ENCODE data around the gene CYS1. TPM values are rescaled to one million over a fixed set of nuclear protein-coding genes. Genes with fewer than 3 reads are reported as not detected.

CYS1 gene
- total and polyA plus RNA-seq, 5 experiments from 2014 or later, result not detected

DNA sequence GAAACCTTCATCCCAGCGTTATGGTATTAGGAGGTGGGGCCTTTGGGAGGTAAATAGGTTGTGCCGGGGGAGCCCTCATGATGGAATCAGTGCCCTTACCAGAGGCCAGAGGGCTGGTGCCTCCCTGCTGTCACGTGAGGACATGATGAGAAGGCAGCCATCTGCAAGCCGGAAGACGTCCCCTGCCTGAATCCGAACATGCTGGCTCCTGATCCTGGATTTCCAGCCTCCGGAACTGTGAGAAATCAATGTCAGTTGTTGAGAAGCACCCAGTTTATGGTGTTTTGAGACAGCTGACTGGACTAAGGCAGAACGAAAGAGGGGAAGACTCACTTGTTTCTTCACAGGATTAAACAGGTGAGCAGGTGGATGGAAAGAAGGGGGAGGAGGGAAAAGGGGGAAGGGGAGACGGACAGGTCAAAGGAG is 49.9 kb downstream of the CYS1 start:
- H3K27me3 Mint-ChIP-seq, result no peaks in the 10 kb centered on the region
- H3K36me3 Mint-ChIP-seq, result no peaks in the 10 kb centered on the region
- no peaks in the 10 kb centered on the region for H3K9me3 Mint-ChIP-seq
- DNase-seq, result no peak
- ATAC-seq, result no peak
- POLR2A ChIA-PET, result interaction anchor here (6.1 kb wide), 1 partner anchor 13 kb away, joined by 53 read pairs; the partner anchor contains the start of gene KLF11
- peak overlapping the region in 2 of 10 donors; percentile 67 to 92 for H3K27ac Mint-ChIP-seq
- peak overlapping the region in 2 of 10 donors; percentile 71 to 76 for H3K4me3 Mint-ChIP-seq
- peaks cover 18 to 61% (median 31%) of the 10 kb centered on the region in 4 donors for H3K4me1 Mint-ChIP-seq

- H3K27ac Mint-ChIP-seq, result peak overlapping the region in 9 of 10 donors; percentile 5 to 92 (median 67)
- peak overlapping the region; percentile 40 to 83 (median 68) for H3K4me3 Mint-ChIP-seq
- no peak for DNase-seq
- no peaks in the 10 kb centered on the region for H3K27me3 Mint-ChIP-seq
- H3K36me3 Mint-ChIP-seq, result no peaks in the 10 kb centered on the region
- H3K9me3 Mint-ChIP-seq, result no peaks in the 10 kb centered on the region
- H3K4me1 Mint-ChIP-seq, result peaks cover 19 to 58% (median 31%) of the 10 kb centered on the region in 4 donors
- ATAC-seq, result no peak
- POLR2A ChIA-PET, result interaction anchor here (1.0 to 6.1 kb wide), 3 partner anchors 13 to 44 kb away, joined by 3 to 53 read pairs (median 10); partner anchors contain the start of gene KLF11
Measured at GRCh38 chr2:10029875-10030223, 50.4 kb downstream of the CYS1 start.

GRCh38 chr2:10028988-10029874 is 51.0 kb downstream of the CYS1 start:
- Mint-ChIP-seq H3K4me3 (peak overlapping the region; percentile 40 to 83 (median 64)), H3K27ac (peak overlapping the region in 9 of 10 donors; percentile 53 to 92 (median 74)), H3K36me3 (no peaks in the 10 kb centered on the region), H3K4me1 (peaks cover 19 to 52% (median 31%) of the 10 kb centered on the region in 4 donors), H3K27me3 (no peaks in the 10 kb centered on the region), H3K9me3 (no peaks in the 10 kb centered on the region)
- ATAC-seq (peak; percentile 93 to 97), DNase-seq (peak in 8 of 10 donors; percentile 18 to 79 (median 46))
- POLR2A ChIA-PET, result interaction anchor here (0.6 to 6.1 kb wide), 6 partner anchors 9 to 1692 kb away, joined by 3 to 53 read pairs (median 6); partner anchors contain the start of gene KLF11

- Mint-ChIP-seq H3K4me3 (peak overlapping the region in 7 of 10 donors; percentile 4 to 83 (median 71)), H3K4me1 (peaks cover 19 to 48% (median 31%) of the 10 kb centered on the region in 4 donors), H3K9me3 (no peaks in the 10 kb centered on the region), H3K27ac (peak overlapping the region; percentile 32 to 92 (median 55)), H3K36me3 (no peaks in the 10 kb centered on the region), H3K27me3 (no peaks in the 10 kb centered on the region)
- DNase-seq (peak in 1 of 10 donors; percentile 56), ATAC-seq (no peak)
- POLR2A ChIA-PET, result interaction anchor here (0.6 to 6.1 kb wide), 5 partner anchors 9 to 1691 kb away, joined by 3 to 53 read pairs (median 6); partner anchors contain the start of gene KLF11
Measured at GRCh38 chr2:10028407-10028987, 51.7 kb downstream of the CYS1 start.

DNA sequence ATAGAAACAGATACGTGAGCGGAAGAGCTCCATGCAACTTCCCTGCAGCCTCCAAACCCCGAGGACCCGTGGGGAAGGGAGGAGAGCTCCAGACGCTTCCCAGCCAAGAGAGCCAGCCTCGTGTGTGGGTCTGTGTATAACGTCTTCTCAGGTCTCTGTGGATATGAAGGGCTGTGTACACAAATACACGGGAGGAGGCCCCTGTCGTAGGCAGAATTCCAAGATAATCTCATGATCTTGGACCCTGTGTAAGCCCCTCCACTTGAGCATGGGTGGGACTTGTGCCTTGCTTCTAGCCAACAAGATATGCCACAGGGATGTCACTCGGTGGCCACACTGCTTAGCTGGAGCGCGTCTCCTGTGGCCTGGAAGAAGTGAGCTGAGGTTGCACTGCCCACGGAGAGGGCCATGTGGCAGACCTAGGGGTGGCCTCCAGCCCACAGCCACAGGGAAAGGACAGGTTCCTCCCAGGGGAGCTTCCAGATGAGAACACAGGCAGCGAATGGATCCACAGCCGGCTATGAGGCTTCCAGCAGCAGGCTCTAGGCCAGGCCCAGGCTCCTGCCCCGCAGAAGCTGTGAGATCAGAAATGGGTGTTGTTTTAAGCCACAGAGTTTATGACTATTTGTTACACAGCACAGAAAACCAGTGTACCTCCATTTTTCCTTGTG is 52.4 kb downstream of the CYS1 start:
- DNase-seq (no peak), ATAC-seq (no peak)
- Mint-ChIP-seq H3K27ac (peak overlapping the region in 7 of 10 donors; percentile 43 to 71 (median 53)), H3K27me3 (no peaks in the 10 kb centered on the region), H3K4me1 (peaks cover 19 to 47% (median 31%) of the 10 kb centered on the region in 4 donors), H3K4me3 (peak overlapping the region in 1 of 10 donors; percentile 41), H3K36me3 (no peaks in the 10 kb centered on the region), H3K9me3 (no peaks in the 10 kb centered on the region)
- POLR2A ChIA-PET, result interaction anchor here (1.7 to 6.1 kb wide), 3 partner anchors 16 to 44 kb away, joined by 6 to 53 read pairs (median 10); partner anchors contain the start of gene KLF11

- peak overlapping the region in 1 of 10 donors; percentile 18 for H3K4me3 Mint-ChIP-seq
- POLR2A ChIA-PET, result interaction anchor here (2.2 to 6.1 kb wide), 2 partner anchors 16 to 43 kb away, joined by 6 to 53 read pairs; partner anchors contain the start of gene KLF11
- H3K36me3 Mint-ChIP-seq, result no peaks in the 10 kb centered on the region
Measured at GRCh38 chr2:10026940-10027569, 53.2 kb downstream of the CYS1 start.

GRCh38 chr2:10022966-10023662 is 57.1 kb downstream of the CYS1 start:
- Mint-ChIP-seq H3K27me3 (peaks cover 0 to 2% (median 0%) of the 10 kb centered on the region in 5 donors), H3K9me3 (no peaks in the 10 kb centered on the region), H3K36me3 (no peaks in the 10 kb centered on the region), H3K4me3 (no peak overlapping the region), H3K4me1 (peaks cover under 1 to 13% (median 6%) of the 10 kb centered on the region in 4 donors), H3K27ac (peak overlapping the region in 3 of 10 donors; percentile 4 to 53 (median 18))
- ATAC-seq, result no peak
- peak in 1 of 10 donors; percentile 43 for DNase-seq
- POLR2A ChIA-PET, result no interaction called here

More at GRCh38 chr2:10026940-10027569, 53.2 kb downstream of the CYS1 start:
- Mint-ChIP-seq H3K9me3 (no peaks in the 10 kb centered on the region), H3K27me3 (no peaks in the 10 kb centered on the region), H3K4me1 (peaks cover 19 to 47% (median 31%) of the 10 kb centered on the region in 4 donors), H3K27ac (peak overlapping the region in 5 of 10 donors; percentile 29 to 71 (median 53))
- ATAC-seq (no peak), DNase-seq (peak in 1 of 10 donors; percentile 14)

DNA sequence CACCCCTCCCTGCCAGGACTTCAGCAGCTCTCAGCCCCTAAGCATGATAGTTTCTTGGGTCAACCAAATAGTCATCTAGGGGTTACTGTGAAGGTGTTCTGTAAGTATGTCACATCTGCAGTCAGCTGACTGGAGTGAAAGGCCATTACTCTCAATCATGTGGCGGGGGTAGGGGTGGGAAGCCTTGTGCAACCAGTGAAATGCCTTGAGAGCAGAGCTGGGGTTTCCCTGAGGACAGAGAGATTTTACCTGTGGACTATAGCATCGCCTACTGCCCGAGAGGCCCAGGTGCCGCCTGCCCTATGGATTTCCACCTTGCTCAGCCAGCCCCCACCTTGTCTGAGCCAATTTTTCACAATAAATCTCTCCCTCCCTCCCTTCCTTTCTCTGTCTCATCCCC is 57.8 kb downstream of the CYS1 start:
- Mint-ChIP-seq H3K27ac (peak overlapping the region in 2 of 10 donors; percentile 18 to 53), H3K36me3 (peaks cover 0 to 1% (median 0%) of the 10 kb centered on the region in 3 donors), H3K27me3 (peaks cover 0 to 2% (median 0%) of the 10 kb centered on the region in 5 donors), H3K4me3 (no peak overlapping the region), H3K9me3 (peaks cover 0 to 4% (median 2%) of the 10 kb centered on the region in 9 donors), H3K4me1 (peaks cover 0 to 8% (median 4%) of the 10 kb centered on the region in 4 donors)
- POLR2A ChIA-PET, result no interaction called here
- ATAC-seq (no peak), DNase-seq (no peak)

GRCh38 chr2:10022041-10022421 is 58.2 kb downstream of the CYS1 start:
- H3K27ac Mint-ChIP-seq, result no peak overlapping the region
- H3K27me3 Mint-ChIP-seq, result peaks cover 0 to 2% (median 0%) of the 10 kb centered on the region in 5 donors
- H3K36me3 Mint-ChIP-seq, result peaks cover 0 to 6% (median 0%) of the 10 kb centered on the region in 3 donors
- ATAC-seq, result no peak
- H3K9me3 Mint-ChIP-seq, result peaks cover 0 to 8% (median 4%) of the 10 kb centered on the region in 9 donors
- no peak overlapping the region for H3K4me3 Mint-ChIP-seq
- DNase-seq, result peak in 1 of 10 donors; percentile 44
- peaks cover 0 to 6% (median 2%) of the 10 kb centered on the region in 4 donors for H3K4me1 Mint-ChIP-seq
- POLR2A ChIA-PET, result no interaction called here

DNA sequence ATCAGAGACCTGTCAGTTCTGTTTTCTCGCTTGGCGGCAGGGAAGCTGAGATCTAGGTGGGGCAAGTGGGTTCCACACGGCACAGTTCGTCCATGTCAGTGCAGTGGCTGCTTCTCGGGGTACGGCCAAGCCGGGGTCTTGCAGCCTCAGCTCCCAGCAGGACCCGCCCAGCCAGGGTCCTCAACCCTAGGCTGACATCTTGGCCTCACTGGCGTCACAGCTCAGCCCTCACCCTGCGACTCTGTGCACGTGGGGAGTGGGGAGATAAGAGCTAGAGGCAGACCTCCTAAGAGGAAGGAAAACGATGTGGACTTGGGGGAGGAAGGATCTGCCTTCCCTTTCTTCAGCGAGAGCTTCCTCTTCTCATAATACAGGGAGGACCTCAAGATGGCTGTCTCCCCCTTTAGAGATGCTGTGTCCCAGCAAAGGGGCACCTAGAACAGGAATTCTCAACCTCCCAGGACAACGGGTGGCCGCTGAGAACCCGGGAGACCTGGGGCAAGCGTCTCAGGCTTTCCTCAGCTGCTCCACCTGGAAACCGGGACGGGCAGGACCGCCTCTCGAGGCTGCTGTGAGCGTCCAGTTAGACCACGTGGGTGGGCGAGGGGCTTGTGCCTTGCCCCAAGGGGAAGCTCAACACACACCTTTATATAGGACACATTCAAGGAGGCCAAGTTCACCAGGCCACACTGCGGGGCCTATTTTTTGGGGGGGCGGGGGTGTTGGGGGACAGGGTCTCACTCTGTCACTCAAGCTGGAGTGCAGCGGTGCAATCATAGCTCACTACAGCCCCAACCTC is 60.4 kb downstream of the CYS1 start:
- peaks cover 0 to 15% (median 4%) of the 10 kb centered on the region in 9 donors for H3K9me3 Mint-ChIP-seq
- POLR2A ChIA-PET, result interaction anchor here (1.0 kb wide), 1 partner anchor 25 kb away, joined by 3 read pairs; no protein-coding TSS in a partner anchor
- ATAC-seq (no peak), DNase-seq (no peak)
- H3K4me3 Mint-ChIP-seq, result no peak overlapping the region
- peaks cover 0 to 10% (median 0%) of the 10 kb centered on the region in 3 donors for H3K36me3 Mint-ChIP-seq
- no peak overlapping the region for H3K27ac Mint-ChIP-seq
- peaks cover 0 to 2% (median 0%) of the 10 kb centered on the region in 5 donors for H3K27me3 Mint-ChIP-seq
- no peaks in the 10 kb centered on the region for H3K4me1 Mint-ChIP-seq
